HG03039 (cell line): Measurements from ENCODE around the gene OR5F1.

Experiments used
- ATAC-seq: cut with Tn5 transposase; IDR thresholded peaks from one replicate; pipeline ENCODE4 v1.9.1; 2021; ENCODE audit warnings: mild to moderate bottlenecking, moderate library complexity; ENCODE audit not compliant: unreplicated experiment

Gene OR5F1

DNA sequence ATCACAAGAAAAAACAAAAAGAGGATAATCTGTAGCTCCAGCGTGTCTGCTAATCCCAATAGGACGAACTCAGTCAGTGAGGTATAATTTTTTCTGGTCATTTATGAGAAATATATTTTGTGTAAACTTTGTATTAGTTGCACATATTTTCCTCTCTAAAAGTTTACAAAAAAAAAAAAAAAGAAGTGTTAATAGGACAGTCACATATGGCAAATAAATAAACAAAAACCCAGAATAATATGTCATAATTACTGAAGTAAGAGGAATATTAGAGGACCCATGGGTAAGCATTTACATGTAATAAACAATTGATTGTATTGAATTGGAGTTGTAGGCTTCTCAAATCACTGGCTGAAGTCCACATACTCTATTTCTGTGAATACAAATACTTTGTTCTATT is at the start of gene OR5F1:
TSS of gene OR5F1 (minus strand) at position 101 of the 400 bp plus-strand sequence. CDS start at position 101, 0 bp downstream.
- no peak for ATAC-seq

DNA sequence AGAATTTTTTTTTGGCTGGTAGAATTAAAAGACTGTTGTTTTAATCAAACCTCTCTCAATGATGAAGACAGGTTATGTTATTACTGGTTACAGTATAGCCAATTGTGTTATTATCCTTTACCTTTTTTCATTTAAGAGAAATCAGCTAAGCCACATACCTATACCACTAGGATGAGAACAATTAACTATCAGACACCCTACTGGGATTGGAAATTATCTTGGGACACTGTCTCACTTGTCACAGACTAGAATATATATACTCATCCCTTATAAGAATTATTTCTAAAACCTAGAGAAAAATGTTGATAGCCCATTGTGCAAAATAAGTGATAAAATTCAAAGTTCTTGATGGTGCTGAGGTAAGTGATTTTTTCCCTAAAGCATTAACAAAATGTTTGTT is 32.9 kb upstream of the OR5F1 start, which contains the start of gene OR5AS1:
TSS of gene OR5AS1 (plus strand) at position 301 of the 400 bp plus-strand sequence. CDS start 2,765 bp downstream, outside the sequence.
- ATAC-seq: no peak

DNA sequence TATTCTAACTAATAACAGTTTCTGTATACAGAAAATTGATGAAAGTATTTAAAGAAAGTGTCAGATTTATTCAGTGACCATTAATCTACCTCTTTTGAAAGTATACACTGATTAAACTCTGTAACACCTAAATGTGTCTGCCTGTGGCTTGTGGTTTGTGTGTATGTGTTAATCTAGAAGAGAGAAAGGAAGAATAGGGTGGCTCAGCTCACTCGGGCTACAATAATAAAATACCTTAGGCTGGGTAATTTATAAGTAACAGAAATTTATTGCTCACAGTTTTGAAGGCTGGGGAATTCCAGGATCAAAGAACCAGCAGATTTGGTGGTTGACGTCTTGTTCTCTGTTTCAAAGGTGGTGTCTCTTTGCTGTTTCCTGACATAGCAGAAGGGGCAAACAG is 19.4 kb upstream of the OR5F1 start:
- ATAC-seq: no peak

- no peak for ATAC-seq
Observed at GRCh38 chr11:56010716-56011115, 16.3 kb upstream of the OR5F1 start.

- ATAC-seq: no peak
Observed at GRCh38 chr11:55970935-55971334, 23.5 kb downstream of the OR5F1 start.

DNA sequence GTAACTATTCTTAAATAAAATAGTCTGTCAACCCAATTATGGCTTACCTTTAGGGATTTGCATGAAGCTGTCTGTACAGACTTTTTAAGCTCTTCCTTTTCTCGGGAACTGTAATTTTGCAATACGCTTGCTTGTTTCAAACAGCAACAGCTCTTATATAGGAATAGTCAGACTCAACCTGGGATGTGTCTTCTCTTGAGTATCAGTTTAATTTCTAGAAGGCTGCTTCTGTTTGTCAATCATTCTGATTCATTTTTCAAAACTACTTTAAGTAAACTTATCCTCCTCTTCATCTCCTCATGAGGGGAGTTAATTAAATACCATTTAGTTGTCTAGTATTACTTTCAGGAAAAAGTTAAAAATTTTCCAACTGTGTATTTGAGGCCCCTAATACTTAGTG is 24.6 kb downstream of the OR5F1 start, which contains the start of gene OR10AG1:
TSS of gene OR10AG1 (minus strand) at position 101 of the 400 bp plus-strand sequence. CDS start at position 63, 38 bp downstream.
- no peak for ATAC-seq

DNA sequence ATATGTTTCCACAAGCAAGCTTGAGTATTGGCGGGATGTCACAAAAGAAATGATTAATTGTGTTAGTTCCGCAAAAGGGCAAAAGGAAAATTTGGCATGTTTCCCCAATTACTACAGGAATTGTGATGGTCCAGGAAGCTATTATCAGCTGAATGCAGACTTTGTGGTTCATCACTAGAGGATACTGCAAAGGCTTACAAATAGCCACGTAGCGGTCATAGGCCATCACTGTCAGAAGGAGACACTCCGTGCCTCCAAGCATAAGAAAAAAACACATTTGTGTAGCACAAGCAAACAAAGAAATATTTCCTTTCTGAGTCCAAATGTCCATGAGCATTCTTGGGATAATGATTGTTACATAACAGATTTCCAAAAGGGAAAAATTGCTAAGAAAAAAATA is 26.5 kb downstream of the OR5F1 start:
- no peak for ATAC-seq

DNA sequence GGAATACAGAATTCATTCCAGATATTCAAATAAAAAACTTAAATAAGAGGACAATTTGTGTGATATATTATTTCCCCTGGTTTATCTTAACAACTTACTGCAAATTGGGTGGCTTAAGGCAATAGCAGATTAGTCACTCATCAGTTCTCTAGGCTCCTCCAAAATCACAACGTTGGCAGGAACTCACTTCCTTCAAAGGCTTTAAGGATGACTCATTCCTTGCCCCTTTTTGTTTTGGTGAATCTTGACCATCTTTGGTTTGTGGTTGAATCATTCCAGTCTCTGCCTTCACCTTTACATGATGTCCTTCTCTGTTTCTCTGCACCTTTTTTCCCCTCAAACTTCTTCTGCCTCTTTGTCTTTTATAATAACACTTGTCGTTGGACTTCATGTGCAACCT is 28.0 kb downstream of the OR5F1 start:
- no peak for ATAC-seq

DNA sequence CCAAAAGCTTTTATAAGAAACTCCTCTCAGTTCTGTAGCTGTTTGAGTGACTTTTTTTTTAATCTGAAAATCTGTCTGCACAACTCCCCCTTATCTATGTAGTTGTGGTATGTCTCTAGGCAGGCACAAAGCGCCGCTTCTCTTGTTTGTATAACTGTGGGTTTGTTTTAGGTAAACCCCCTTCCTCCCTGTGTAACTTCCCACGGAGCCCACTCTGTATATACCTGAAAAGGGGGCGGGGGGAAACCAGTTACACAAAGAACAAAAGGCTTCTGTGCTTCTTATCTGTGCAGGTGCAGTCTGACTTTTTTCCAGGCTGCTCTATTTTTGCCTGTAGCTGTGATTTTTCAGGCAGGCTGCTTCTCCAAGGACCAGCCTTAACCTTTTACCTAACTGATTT is 37.9 kb downstream of the OR5F1 start:
- ATAC-seq: no peak

GRCh38 chr11:55949330-55949729 is 45.1 kb downstream of the OR5F1 start:
- no peak for ATAC-seq
